ENCODE data around the gene ATG2A.

Gene ATG2A

DNA sequence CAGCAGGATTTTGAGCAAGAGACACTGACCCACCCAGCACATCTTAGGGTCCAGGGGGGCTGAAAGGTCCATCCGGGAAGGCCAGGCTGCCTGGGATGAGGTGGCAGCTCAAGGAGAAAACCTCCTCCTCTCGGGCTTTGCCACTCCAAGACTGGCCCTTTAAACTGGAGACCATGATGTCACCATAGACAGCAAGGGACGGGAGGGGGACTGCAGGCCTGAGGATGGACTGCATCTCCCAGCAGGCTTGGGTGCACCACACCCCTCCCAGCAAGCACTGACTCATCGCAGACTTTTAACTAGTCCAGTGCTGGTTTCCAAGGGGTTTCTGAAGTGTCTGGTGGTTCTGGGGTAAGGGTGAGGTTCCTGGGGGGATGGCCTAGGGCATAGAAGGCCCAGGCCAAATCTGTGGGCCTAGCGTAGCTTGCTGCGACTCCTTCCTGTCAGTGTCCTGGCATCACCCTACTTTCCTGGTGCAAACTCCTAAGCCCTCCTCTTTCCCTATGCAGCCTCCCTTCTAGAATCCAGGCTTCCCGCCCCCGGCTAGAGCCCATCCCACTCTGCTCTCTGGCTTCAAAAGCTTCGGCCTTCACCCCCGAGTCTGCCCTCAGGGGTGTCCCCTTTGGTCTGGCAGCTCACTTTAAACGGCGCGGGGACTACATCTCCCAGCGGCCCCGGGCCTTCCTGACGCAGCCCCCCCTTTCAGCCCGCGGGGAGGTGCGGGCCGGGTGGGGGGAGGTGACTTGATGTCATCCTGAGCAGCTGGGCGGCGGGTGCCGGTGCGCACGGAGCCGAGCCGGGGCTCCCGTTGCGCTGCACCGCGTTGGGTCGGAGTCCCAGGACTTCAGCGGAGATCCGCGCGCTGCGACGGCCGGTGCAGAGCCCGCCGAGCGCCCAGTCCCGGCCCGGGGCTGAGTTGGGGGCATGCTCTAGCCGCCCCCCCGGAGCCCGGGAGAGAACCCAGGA lies 7.2 kb upstream of the ATG2A start, which contains the start of gene PPP2R5B:
Gene PPP2R5B, plus strand, starts transcription at position 746 of the 966 bp plus-strand sequence. CDS start 1,046 bp downstream, outside the sequence.
- DNase-seq: peak; percentile 75

DNA sequence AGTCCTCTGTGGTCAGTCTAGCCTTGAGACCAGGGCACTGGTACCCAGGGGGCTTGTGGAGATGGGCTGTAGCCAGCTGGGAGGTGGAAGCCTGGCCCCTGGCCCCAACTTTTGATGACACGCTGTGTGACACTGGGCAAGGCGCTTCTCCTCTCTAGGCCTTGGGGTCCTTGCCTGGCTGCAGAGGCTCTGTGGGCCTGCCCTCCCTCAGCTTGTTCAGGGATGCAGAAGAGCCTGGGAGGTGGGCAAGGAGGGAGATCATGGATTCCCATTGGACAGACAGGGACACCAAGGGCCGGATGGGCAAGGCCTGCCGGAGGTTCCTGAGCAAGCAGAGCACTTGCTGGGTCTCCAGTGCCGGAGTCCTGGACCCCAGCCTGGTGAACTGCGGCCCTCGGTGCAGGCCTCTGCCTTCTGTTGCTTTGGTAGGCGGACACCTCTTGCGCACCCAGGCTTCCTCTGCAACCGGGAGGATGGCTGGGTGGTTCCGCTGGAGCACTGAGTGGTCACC lies 6.2 kb upstream of the ATG2A start:
- no peak for DNase-seq

DNA sequence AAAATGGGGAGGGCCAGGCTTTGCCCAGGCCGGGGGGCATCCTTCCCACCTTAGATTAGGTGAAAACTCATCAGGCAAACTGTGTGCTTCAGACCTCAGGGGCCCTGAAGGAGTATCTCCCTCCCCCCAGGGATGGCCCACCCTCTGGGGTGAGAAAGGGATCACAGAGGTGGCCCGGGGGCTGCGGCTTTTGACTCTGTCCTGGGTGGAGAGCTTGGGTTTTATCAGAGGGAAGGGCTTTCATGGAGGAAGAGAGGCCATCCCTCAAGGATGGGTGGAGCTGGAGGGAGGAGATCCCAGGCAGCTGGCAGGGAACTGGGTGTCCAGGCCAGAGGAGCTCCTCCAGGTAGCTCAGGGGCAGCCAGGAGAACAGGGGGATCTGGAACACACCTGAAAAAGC lies 4.4 kb upstream of the ATG2A start:
- no peak for DNase-seq

GRCh38 chr11:64920124-64920523 lies 3.1 kb upstream of the ATG2A start:
- no peak for DNase-seq

GRCh38 chr11:64919627-64920026 lies 2.6 kb upstream of the ATG2A start:
- no peak for DNase-seq

- DNase-seq: no peak
These were observed 1.0 kb upstream of the ATG2A start for GRCh38 chr11:64918017-64918416.

- DNase-seq: peak; percentile 31
These were observed 620 bp upstream of the ATG2A start for GRCh38 chr11:64917663-64917995.

GRCh38 chr11:64916040-64916774 lies 802 bp downstream of the ATG2A start:
- DNase-seq: no peak

GRCh38 chr11:64915376-64915887 lies 1.6 kb downstream of the ATG2A start:
- no peak for DNase-seq

- no peak for DNase-seq
These were observed 2.9 kb downstream of the ATG2A start for GRCh38 chr11:64914123-64914522.

DNA sequence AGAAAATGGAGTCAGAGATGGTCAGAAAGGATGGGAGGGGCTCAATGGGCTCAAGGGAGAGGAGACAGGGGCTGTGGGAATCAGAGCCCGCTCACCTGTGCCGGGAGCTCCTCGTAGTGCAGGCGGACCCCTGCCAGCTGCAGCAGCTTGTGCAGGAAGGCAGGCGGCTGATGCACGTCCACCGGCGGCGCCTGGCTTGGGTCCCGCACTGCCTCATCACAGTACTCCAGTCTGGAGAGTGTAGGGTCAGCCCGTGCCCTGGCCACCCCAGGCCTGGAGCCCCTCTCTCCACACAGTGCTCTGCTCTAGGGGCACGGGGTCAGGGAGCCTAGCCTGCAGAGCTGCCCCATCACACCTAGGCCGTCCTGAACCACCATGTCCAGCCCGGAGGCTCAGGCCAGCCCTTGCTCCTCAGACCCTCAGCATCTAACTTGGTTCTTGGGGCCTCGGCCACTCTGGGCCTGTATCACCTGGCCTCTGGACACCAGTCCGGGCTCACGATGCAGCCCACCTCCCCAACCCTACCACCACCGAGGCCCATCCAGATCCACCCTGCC lies 3.8 kb downstream of the ATG2A start:
- no peak for DNase-seq

DNA sequence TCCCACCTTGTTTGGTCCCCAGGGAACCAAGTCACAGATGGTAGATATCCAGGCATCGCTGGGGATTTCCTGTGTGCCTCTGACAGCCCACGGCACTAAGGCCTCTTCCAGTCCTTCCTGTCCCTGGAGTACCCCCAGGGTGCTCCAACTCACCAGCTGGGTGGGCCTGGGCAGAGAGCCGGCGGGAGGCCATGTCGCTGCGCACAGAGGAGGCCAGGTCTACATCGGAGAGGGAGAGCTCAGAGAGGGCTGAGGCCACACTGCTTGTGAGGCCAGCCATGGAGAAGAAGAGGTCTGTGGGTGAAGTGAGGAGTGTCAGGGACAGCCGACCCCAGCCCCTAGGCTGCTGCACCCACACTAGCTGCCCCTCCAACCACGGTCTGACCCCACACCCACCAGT lies 5.3 kb downstream of the ATG2A start:
- no peak for DNase-seq

- no peak for DNase-seq
These were observed 5.9 kb downstream of the ATG2A start for GRCh38 chr11:64911142-64911541.

DNA sequence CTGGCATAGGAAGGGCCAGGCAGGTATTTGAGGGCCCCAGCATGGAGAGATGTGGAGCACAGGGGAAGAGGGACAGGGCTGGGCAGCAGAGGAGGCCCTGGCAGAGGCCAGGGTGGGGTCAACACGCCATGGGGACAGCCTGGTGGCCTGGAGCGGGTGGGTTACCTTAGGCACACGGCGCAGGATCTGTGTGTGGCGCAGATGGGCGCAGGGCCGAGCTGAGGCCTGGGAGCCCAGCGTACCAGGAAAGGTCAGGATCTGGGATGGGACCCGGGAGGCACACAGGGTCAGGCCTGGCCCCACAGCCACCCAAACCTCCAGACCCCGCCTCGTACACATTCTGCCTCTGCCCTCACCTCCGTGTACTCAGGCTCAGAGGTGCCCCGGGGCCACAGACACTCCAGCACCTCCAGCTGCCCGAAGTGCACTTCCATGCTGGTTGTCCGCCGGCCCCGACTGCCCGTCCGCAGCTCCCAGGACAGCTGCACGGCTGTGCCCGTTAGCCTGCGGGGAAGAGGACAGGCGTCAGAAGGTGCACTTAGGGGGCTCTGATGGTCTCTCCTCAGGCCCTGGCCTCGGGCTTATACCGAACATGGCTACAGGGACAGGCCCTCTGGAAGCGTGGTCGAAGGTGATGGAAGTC lies 6.4 kb downstream of the ATG2A start:
- no peak for DNase-seq

- no peak for DNase-seq
These were observed 7.2 kb downstream of the ATG2A start for GRCh38 chr11:64909653-64910343.

GRCh38 chr11:64908766-64909165 lies 8.2 kb downstream of the ATG2A start:
- no peak for DNase-seq

DNA sequence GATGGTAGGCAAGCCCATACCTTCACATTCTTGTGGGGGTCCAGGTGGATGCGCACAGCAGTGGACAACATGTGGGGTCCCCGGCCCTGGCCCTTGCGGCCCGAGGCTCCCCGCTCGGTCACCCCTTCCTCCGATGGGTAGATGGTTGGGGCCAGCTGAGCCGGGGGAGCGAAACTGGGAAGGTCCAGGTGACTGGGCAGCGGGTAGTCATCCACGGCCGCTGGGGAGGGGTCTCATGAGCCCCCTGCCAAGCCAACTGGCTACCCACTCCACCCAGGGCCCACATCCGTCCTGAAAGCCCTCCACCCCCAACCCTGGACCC lies 10.7 kb downstream of the ATG2A start:
- DNase-seq: no peak

GRCh38 chr11:64905516-64906313 lies 11.3 kb downstream of the ATG2A start:
- no peak for DNase-seq

DNA sequence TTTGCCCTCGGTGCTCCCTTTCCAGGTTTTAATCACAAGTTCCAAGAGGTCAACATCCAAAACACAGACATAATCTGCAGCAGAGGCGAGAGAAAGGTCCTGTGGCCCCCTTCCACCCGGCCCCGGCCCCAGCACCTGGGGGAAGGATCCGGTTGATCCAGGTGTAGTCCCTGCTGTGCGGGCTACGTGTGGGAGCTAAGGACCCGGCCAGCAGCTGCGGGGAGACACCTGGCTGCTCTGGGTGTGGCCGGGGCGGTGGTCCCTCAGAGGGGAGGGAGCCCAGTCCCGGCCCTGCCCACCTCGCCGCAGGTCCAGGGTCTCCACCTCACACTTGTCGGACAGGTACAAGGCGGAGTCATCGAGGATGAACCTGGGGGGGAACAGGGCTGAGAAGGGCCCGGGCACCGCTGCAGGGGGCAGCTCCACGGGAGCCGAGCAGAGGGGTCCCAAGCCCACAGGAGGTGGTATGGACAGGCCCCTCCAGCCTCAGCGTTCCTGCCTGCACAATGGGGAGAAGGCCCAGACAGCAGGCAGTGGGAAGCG lies 13.6 kb downstream of the ATG2A start:
- DNase-seq: no peak

DNA sequence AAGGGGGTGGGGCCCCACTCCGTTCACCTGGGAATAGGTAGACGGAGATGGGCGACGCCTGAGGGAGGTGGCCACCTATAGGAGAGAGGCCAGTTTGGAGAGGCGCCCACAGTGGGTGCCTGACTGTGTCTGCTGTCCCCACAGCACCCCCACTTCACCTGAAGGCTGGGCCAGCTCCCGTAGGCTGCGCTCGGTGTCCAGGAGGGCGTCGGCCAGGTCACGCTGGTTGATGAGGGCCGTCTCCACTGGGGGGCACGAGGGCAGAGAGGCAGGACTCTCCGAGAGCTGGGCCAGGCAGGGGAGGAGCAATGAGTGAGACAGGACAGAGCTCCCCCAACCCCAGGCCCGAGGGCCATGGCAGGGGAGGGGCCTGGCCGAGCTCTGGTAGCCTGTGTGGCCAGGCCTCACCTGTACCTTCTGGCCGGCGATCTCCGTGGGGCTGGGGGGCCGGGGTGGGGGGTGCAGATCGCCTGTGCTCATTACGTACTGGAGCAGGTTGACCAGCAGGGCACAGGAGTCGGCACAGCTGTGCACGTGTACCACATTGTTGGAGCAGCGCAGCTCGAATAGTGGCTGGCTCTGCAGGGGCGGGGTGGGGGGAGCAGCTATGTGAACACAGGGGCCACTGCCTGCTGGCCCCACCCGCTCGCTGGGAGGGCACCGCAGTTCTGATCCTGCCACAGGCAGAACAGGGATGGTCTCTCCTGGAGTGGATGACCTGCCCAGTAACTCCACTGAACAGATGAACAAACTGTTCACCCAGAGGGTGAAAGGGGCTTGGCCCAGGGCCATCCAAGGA lies 14.7 kb downstream of the ATG2A start:
- no peak for DNase-seq

All from DMS79 treated with DMSO at 0.1 percent for 48 hours (cell line).